Measurements from ENCODE around the gene PAGE2B.

PAGE2B gene

GRCh38 chrX:55111578-55112254 is 36.9 kb downstream of the PAGE2B start:
- TF ChIP-seq CREB1 (IDR thresholded peaks at IDR 0.05; ENCODE audit: low read depth) = no peak
- TF ChIP-seq, protein P1, sequence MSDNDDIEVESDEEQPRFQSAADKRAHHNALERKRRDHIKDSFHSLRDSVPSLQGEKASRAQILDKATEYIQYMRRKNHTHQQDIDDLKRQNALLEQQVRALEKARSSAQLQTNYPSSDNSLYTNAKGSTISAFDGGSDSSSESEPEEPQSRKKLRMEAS (IDR thresholded peaks at IDR 0.05) = no peak
- no peak for TF ChIP-seq TCF12 (IDR thresholded peaks at IDR 0.05; ENCODE audit: low read depth)

- TF ChIP-seq TCF12 (IDR thresholded peaks at IDR 0.05; ENCODE audit: low read depth) (no peak), TAF1 (IDR thresholded peaks at IDR 0.05; ENCODE audit: low read depth) (no peak), TEAD4 (IDR thresholded peaks at IDR 0.05) (no peak), USF1 (IDR thresholded peaks at IDR 0.05) (no peak), CREB1 (IDR thresholded peaks at IDR 0.05; ENCODE audit: low read depth) (no peak), CEBPB (IDR thresholded peaks at IDR 0.05) (no peak), EGR1 (IDR thresholded peaks at IDR 0.05) (no peak), RAD21 (IDR thresholded peaks at IDR 0.05; ENCODE audit: low read depth) (no peak)
Measured at GRCh38 chrX:55118574-55118973, 43.7 kb downstream of the PAGE2B start.

- TF ChIP-seq CEBPB (IDR thresholded peaks at IDR 0.05) (no peak), RAD21 (IDR thresholded peaks at IDR 0.05; ENCODE audit: low read depth) (no peak), ZBTB7A (IDR thresholded peaks at IDR 0.05; ENCODE audit: low read depth) (no peak), USF1 (IDR thresholded peaks at IDR 0.05) (no peak), EP300 (IDR thresholded peaks at IDR 0.05; ENCODE audit: borderline replicate concordance) (no peak), EGR1 (IDR thresholded peaks at IDR 0.05) (no peak), TCF12 (IDR thresholded peaks at IDR 0.05; ENCODE audit: low read depth) (no peak), YY1 (IDR thresholded peaks at IDR 0.05; ENCODE audit: low read depth) (no peak), CREB1 (IDR thresholded peaks at IDR 0.05; ENCODE audit: low read depth) (no peak), TAF1 (IDR thresholded peaks at IDR 0.05; ENCODE audit: low read depth) (no peak)
- TF ChIP-seq, protein P1 (IDR thresholded peaks at IDR 0.05) = no peak
Measured at GRCh38 chrX:55119271-55119670, 44.4 kb downstream of the PAGE2B start.

- no peak for TF ChIP-seq REST (IDR thresholded peaks at IDR 0.05; ENCODE audit: low read depth)
- TF ChIP-seq ZBTB7A (IDR thresholded peaks at IDR 0.05; ENCODE audit: low read depth) = no peak
- no peak for TF ChIP-seq USF1 (IDR thresholded peaks at IDR 0.05)
- no peak for TF ChIP-seq YY1 (IDR thresholded peaks at IDR 0.05; ENCODE audit: low read depth)
- no peak for TF ChIP-seq FOXM1 (IDR thresholded peaks at IDR 0.05; ENCODE audit: borderline replicate concordance, low read depth)
- TF ChIP-seq TCF12 (IDR thresholded peaks at IDR 0.05; ENCODE audit: low read depth) = no peak
- no peak for TF ChIP-seq CEBPB (IDR thresholded peaks at IDR 0.05)
- no peak for TF ChIP-seq TAF1 (IDR thresholded peaks at IDR 0.05; ENCODE audit: low read depth)
- TF ChIP-seq RAD21 (IDR thresholded peaks at IDR 0.05; ENCODE audit: low read depth) = no peak
- no peak for TF ChIP-seq NFIC (IDR thresholded peaks at IDR 0.05)
- no peak for TF ChIP-seq CREB1 (IDR thresholded peaks at IDR 0.05; ENCODE audit: low read depth)
- TF ChIP-seq EGR1 (IDR thresholded peaks at IDR 0.05) = no peak
- TF ChIP-seq TEAD4 (IDR thresholded peaks at IDR 0.05) = no peak
- TF ChIP-seq, protein P1 (IDR thresholded peaks at IDR 0.05) = no peak
- no peak for TF ChIP-seq EP300 (IDR thresholded peaks at IDR 0.05; ENCODE audit: borderline replicate concordance)
Measured at GRCh38 chrX:55119712-55120111, 44.9 kb downstream of the PAGE2B start.

DNA sequence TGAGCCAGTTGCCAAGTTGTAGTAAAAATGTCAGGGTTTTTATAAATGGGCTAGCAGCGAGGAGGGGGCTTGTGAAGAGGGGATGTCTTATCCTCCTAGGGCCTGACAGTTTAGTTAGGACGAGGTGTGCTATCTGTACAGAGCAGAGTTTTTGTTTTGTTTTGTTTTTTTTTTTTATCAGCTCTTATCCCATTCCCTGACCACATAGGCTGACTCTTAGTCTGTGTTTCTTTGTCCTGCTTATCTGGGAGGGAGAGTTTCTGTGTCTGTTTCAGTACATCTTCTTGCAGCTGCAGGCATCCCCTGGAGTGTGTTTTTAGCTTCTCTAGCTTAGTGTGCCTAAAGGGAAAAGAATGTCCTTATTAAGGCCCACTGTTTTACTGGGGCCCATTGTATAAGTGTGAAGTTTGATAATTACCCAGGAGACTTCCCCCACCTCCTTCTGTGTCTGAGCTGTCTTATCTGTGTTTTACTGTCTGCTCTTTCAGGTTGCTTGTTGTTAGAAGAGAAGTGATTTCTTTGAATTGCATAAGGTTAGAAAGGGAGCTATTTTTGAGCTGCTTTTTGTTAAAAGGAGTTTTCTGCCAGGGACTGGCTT is 46.0 kb downstream of the PAGE2B start:
- TF ChIP-seq YY1 (IDR thresholded peaks at IDR 0.05; ENCODE audit: low read depth) (no peak), TCF12 (IDR thresholded peaks at IDR 0.05; ENCODE audit: low read depth) (no peak), TAF1 (IDR thresholded peaks at IDR 0.05; ENCODE audit: low read depth) (no peak), EP300 (IDR thresholded peaks at IDR 0.05; ENCODE audit: borderline replicate concordance) (no peak), RAD21 (IDR thresholded peaks at IDR 0.05; ENCODE audit: low read depth) (no peak), ZBTB7A (IDR thresholded peaks at IDR 0.05; ENCODE audit: low read depth) (no peak), FOXM1 (IDR thresholded peaks at IDR 0.05; ENCODE audit: borderline replicate concordance, low read depth) (no peak), CEBPB (IDR thresholded peaks at IDR 0.05) (no peak), EGR1 (IDR thresholded peaks at IDR 0.05) (no peak), CREB1 (IDR thresholded peaks at IDR 0.05; ENCODE audit: low read depth) (no peak), REST (IDR thresholded peaks at IDR 0.05; ENCODE audit: low read depth) (no peak), NFIC (IDR thresholded peaks at IDR 0.05) (no peak), TEAD4 (IDR thresholded peaks at IDR 0.05) (no peak), USF1 (IDR thresholded peaks at IDR 0.05) (no peak)
- TF ChIP-seq, protein P1 (IDR thresholded peaks at IDR 0.05) = no peak
